Ovary (tissue), 3 donors: ENCODE results near the gene PRKCQ.

Experiments used
- CTCF ChIP-seq, 3 donors: fragments of 450-650 bp in 2 of 3; fragments of 200-600 bp in 1 of 3; IDR thresholded peaks; one replicate each; pipeline versions ENCODE4 v1.5.1 to v1.8.0; 2016 to 2022; ENCODE audit warnings: antibody characterized with exemption in 3 of 3, mild to moderate bottlenecking in 1 of 3
- EP300 ChIP-seq: sonication (generic); formaldehyde crosslinking; IDR thresholded peaks from one replicate; pipeline ENCODE4 v1.6.1; 2017; ENCODE audit warnings: antibody characterized with exemption
- POLR2A ChIP-seq: fragments of 450-650 bp; IDR thresholded peaks from one replicate; pipeline ENCODE4 v1.6.1; 2017; ENCODE audit warnings: antibody characterized with exemption, mild to moderate bottlenecking, moderate library complexity
- donor health status: DM: no; HTN: no; CAD: no.

GRCh38 chr10:6511347-6511746 lies 68.7 kb downstream of the PRKCQ start:
- no peak for TF ChIP-seq CTCF (IDR thresholded peaks at IDR 0.05)
- TF ChIP-seq POLR2A, result no peak
- no peak for TF ChIP-seq EP300
